HG03442 (cell line): ENCODE measurements around the gene FOXK1.
"Not testable (repeated sequence)": the region's sequence is repeated elsewhere in the genome, so short reads cannot be mapped to it uniquely, and the experiment has no call there.

Experiments used
- ATAC-seq: cut with Tn5 transposase; IDR thresholded peaks from one replicate; pipeline ENCODE4 v1.9.1; 2021; ENCODE audit warnings: mild to moderate bottlenecking, moderate library complexity; ENCODE audit not compliant: unreplicated experiment

FOXK1 gene

DNA sequence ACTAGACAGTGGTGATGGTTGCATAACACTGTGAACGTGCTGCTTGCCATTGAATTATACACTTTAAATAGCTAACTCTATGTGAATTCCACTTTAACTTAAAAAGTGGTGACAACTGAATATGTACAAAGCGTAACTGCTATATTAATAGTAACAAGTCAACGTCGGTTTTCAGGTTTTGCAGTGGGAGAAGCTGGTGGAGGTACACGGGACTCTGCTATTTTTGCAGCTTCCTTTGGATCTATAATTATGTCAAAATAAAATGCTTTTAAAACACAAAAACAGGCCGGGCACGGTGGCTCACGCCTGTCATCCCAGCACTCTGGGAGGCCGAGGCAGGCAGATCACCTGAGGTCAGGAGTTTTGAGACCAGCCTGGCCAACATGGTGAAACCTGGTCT lies 114.4 kb downstream of the FOXK1 start:
- ATAC-seq: no peak

GRCh38 chr7:4797858-4798705 lies 116.0 kb downstream of the FOXK1 start:
- peak; percentile 62 for ATAC-seq

- ATAC-seq: no peak
Observed at GRCh38 chr7:4798706-4799235, 116.7 kb downstream of the FOXK1 start.

GRCh38 chr7:4799508-4800268 lies 117.6 kb downstream of the FOXK1 start:
- no peak for ATAC-seq

GRCh38 chr7:4800487-4800886 lies 118.4 kb downstream of the FOXK1 start:
- ATAC-seq: no peak

DNA sequence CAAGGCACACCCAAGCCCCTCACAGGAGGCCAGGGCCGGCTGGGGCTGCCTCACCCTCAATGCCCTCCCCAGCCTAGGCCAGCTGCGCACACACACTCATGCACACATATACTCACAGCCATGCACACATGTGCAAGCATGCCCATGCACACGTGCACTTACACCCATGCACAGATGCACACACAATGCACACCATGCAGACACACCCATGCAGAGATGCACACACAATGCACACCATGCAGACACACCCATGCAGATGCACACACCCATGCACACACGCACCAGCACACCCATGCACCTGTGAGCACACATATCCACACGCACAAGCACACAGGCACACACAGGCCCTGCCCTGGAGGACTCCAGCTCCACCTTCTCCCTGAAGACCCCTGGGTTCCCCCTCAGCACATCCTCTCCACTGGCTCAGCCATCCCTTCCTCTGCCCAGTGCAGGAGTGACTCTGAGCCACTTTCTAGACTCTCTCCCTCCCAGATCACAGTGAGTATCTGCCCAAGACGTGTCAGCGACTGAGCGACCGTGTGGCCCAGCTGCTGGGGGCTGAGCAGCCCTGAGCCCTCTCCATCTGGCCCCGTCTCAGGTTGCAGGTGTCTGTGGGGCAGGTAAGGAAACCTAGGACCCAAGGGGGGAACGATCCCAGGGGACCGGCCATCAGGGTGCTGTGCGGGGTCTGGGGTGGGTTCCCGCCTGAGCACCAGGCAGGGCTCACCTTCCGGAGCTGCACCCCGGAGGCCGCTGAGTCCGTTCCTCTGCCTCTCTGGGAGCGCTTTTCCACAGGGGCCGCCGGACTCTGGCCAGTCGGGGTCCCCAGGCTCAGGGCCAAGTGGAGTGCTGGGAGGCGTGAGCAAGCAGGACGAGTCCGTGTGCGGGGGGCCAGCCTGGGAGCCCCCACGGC lies 119.1 kb downstream of the FOXK1 start:
- ATAC-seq: no peak

GRCh38 chr7:4801839-4802231 lies 119.7 kb downstream of the FOXK1 start:
- ATAC-seq: no peak

DNA sequence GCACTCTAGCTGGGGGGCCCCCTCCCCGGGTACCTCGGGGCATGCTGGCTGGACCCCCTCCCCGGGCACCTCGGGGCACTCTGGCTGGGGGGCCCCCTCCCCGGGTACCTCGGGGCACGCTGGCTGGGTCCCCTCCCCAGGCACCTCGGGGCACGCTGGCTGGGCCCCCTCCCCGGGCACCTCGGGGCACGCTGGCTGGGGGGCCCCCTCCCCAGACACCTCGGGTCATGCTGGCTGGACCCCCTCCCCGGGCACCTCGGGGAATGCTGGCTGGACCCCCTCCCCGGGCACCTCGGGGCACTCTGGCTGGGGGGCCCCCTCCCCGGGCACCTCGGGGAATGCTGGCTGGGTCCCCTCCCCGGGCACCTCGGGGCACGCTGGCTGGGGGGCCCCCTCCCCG lies 120.5 kb downstream of the FOXK1 start:
- not testable (repeated sequence) for ATAC-seq

- ATAC-seq: no peak
Observed at GRCh38 chr7:4803397-4804241, 121.5 kb downstream of the FOXK1 start.

GRCh38 chr7:4805110-4805983 lies 123.3 kb downstream of the FOXK1 start:
- ATAC-seq: no peak

GRCh38 chr7:4805984-4806300 lies 123.8 kb downstream of the FOXK1 start:
- no peak for ATAC-seq

DNA sequence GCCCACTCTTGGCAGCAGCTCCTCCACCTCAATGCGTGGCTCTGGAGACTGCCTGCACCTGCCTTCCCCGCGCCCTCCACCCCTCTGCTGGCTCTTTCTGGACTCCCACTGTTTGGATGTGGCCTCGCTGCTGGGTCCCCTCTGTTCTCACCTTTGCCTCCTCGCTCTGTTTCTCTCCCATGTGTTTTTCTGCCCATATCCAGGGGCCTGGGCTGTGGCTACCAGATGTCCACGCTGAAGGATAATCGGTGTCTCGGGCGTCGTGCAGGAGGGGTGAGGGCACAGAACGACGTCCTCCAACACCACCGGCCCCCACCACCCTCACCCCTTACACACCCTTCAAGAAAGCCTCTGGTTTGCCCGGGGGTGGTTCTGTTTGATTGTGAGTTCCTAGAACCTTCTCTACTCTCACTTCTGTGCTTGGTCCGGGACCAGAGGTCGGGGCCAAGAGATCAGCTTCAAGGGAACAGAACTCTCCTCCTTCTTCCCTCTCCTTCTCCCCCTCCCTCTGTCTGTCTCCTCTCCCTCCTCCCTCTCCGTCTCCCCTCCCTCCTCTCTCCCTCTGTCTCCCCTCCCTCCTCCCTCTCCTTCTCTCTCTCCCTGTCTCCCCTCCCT lies 125.0 kb downstream of the FOXK1 start:
- ATAC-seq: no peak

GRCh38 chr7:4807598-4808016 lies 125.5 kb downstream of the FOXK1 start:
- ATAC-seq: no peak

DNA sequence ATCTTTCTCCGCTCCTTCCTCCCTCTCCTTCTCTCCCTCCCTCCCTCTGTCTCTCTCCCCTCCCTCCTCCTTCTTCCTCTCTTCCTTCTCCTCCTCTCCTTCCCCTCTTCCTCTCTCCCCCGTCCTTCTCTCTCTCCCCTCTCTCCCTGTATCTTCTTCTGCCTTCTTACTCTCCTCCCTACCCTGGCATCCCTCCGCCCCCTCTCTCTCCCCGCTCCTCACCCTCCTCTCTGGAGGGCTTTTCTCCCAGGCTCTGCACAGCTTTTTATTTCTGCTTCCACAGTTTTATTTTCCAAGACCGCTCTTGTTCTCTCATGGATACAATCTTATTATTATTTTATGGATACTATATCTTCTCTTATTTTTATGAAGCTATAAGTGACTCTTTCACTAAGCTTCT lies 125.9 kb downstream of the FOXK1 start:
- no peak for ATAC-seq

GRCh38 chr7:4808565-4808964 lies 126.5 kb downstream of the FOXK1 start:
- no peak for ATAC-seq

- ATAC-seq: no peak
Observed at GRCh38 chr7:4809091-4809591, 127.0 kb downstream of the FOXK1 start.

DNA sequence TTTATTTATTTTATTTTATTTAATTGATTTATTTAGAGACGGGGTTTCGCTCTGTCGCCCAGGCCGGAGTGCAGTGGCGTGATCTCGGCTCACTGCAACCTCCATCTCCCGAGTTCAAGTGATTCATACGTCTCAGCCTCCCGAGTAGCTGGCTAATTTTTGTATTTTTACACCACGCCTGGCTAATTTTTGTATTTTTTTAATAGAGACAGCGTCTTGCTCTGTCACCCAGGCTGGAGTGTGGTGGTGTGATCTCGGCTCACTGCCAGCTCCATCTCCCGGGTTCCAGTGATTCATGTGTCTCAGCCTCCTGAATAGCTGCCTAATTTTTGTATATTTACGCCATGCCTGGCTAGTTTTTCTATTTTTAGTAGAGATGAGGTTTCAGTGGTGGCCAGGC lies 127.6 kb downstream of the FOXK1 start:
- ATAC-seq: no peak

GRCh38 chr7:4814433-4814832 lies 132.3 kb downstream of the FOXK1 start:
- no peak for ATAC-seq

DNA sequence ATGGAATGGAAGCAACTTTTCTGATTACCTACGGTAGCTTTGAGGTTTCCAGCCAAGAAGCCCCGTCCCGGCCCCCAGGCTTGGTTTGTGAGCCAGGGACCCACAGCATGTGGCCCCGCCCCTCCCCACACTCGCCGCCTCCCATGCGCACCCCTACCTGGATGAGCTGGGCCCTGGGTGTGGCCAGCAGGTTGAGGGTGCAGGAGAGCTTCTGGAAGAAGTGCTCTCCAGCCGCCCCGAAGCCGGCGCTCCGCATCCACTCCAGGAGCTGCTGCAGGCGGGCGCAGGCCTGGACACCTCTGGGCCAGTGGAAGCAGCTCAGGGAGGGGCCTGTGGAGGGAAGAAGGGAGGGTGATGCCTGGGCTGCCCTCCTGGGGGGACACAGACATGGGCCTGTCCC lies 133.0 kb downstream of the FOXK1 start:
- no peak for ATAC-seq
